GM18868 (cell line): ENCODE data around the gene FTHL17.

Source experiments
- ATAC-seq: cut with Tn5 transposase; IDR thresholded peaks from one replicate; pipeline ENCODE4 v1.9.1; 2021; ENCODE audit warnings: mild to moderate bottlenecking, moderate library complexity; ENCODE audit not compliant: unreplicated experiment

The FTHL17 gene

DNA sequence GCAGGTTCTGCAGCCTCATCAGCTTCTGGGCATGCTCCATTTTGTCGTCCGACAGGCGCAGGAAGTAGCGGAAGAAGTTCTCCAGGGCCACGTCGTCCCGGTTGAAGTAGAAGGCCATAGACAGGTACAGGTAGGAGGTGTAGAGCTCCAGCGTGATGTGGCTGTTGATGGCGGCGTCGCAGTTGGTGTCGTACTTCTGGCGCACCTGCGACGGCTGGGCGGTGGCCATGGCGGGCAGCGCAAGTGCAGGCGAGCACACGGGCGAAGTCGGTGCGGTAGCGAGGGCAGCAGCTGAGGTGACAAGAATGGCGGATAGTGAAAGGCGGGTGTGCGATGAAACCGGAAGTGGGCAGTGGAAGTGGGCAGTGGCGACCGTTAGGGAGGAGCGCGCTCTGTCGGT lies at the start of gene FTHL17:
TSS of gene FTHL17 (minus strand) at position 317 of the 400 bp plus-strand sequence. CDS start at position 229, 88 bp downstream.
- no peak for ATAC-seq

GRCh38 chrX:31117266-31117665 lies 45.4 kb upstream of the FTHL17 start:
- ATAC-seq = no peak

DNA sequence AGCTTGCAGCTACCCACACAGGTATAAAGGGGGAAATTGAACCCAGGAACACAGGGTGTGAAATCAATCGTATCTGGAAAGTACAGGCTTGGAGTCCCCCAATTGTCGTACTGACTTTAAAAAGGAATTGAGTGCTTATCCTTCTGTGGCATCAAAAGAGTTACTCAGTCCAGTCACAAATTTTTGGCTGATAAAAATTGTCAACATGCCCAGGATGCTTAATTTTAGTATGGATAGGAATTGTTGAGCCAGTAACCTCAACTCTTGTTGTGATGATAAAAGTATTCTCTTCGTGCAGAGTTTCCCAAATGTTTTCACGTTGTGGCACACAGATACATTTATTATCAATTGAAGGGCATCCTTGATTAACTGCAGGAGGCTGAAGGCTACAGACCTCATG lies 43.6 kb upstream of the FTHL17 start:
- ATAC-seq = no peak

DNA sequence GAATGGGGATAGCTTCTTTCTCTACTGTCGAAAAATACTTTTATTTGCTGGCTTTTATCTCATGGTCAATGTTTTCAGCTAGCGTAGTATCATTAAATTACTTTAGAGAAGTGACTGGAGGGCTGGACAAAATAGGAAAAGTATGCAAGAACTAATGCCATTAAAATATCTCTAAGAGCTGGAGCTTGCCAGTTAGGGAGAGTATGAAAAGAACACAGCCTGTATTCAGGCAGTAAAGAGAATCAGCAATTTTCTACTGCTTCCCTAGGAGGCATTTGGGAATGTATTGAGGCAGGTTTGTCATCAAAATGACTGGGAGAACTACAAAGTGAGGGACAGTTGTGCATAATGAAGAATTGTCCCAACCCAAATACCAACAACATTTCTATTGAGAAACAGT lies 43.0 kb upstream of the FTHL17 start:
- ATAC-seq = no peak

GRCh38 chrX:31112226-31112999 lies 40.6 kb upstream of the FTHL17 start:
- no peak for ATAC-seq

DNA sequence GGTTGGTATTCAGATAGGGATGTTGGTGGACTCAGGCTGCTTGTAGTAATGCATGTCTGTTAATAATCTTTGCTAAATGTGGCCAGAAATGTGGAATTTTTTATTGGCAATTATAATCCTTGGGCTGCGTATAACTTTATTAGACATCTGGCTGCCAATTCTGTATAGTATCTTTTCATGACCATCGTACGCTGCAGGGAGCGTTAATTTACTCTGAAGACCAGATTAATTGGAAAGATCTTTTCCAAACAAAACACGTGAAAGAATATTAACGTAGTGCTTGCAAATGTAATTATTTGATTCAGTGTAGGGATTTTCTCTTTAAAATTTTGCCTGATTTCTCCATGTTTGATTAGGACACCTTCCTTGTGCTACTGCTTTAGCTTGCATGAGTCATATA lies 38.8 kb upstream of the FTHL17 start:
- ATAC-seq = no peak

DNA sequence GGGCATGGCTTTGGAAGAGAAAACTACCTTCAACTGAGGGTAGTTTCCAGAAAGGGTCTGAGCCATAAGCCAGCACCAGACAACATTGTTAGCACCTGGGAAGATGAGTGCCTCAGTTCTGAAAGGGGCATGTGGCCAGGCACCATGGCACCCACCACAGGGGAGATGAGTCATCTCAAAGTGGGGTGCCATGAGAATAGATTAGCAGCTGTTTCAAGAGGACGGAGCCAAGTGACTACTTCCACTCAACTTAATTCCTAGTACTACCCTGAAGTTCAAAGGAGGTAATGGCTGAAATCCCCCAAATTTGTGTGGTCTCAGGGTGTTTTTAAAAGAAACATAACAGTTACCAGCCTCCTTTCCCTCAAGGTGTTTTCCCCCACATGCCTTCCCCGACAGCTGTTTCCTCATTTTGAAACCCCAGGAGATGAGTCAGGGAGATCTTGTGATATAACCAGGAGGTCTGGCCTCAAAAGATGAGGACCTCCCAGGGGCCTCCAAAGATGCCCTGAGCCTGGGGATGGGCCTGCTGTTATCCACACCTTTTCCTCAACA lies 27.8 kb upstream of the FTHL17 start:
- ATAC-seq = peak; percentile 93

DNA sequence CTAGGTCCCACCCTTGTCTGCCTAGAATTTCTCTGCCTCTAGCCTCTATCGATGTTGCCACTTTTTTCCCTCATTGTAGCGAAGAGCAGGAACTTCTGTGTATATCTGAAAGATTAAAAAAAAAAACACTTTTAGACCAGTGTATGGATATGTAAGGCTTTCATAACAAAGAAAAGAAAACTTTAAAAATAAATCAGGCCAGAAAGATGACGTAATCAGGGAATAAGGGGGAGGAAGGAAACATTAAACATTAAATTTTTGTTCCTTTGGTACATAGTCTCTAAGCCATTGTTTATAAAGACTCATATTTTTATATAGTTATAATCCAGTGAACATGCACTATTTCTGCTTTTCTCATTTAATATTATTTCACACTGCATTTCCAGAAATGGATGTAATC lies 26.2 kb upstream of the FTHL17 start:
- no peak for ATAC-seq

- no peak for ATAC-seq
Measured at GRCh38 chrX:31093639-31093975, 21.8 kb upstream of the FTHL17 start.

DNA sequence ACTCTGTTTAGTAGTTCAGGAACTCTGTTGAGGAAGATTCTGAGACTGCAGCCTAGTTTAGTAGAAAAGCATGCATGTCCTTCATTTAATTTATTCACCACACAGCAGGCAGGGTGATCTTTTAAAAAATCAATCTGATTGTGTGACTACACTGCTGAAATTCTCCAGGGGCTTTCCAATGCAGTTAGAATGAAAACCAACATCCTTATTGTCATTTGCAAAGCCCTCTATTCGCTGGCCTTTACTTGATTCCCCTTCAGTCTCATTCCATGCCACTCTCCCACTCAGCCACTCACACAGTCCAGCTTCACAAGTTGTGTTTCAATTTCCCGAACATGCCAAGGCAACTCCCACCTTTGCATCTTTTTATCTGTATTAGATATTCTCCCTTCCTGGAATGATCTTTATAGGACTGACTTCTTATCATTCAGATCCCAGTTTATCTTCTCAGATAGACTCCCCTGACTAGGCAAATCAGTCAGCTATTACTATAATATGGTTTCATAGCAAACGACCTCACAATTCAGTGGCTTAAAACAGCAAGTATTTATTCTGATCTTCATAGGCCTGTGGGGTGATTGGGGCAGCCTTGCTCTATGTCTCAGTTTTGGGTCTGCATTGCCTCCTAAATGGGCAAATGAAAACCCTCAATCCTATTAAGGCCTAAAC lies 21.3 kb upstream of the FTHL17 start:
- ATAC-seq = peak; percentile 89

GRCh38 chrX:31092476-31092875 lies 20.6 kb upstream of the FTHL17 start:
- ATAC-seq = no peak

DNA sequence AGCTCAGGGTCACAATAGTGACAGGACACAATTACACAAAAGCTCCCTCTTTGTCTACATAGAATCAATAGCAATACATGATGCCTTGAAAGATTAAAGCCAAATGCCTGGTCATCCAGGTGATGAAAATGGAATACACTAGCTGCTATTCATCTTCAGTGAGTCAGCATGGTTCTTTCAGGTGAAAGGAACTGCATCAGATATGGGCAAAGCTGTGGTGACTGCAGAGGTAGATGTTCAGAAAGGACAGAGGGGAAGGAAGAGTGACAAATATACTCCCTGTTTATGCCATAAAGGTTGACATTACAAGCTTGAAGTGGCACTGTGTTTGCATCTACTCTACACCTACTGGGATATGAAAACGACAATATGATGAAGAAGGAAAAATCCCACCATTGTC lies 20.0 kb upstream of the FTHL17 start:
- peak; percentile 50 for ATAC-seq

- no peak for ATAC-seq
Measured at GRCh38 chrX:31074522-31074921, 2.7 kb upstream of the FTHL17 start.

- no peak for ATAC-seq
Measured at GRCh38 chrX:31071262-31071661, 579 bp downstream of the FTHL17 start.

- peak; percentile 88 for ATAC-seq
Measured at GRCh38 chrX:31070057-31070468, 1.8 kb downstream of the FTHL17 start.

GRCh38 chrX:31063114-31063513 lies 8.7 kb downstream of the FTHL17 start:
- ATAC-seq = peak; percentile 65

GRCh38 chrX:31061091-31061490 lies 10.8 kb downstream of the FTHL17 start:
- peak; percentile 81 for ATAC-seq

DNA sequence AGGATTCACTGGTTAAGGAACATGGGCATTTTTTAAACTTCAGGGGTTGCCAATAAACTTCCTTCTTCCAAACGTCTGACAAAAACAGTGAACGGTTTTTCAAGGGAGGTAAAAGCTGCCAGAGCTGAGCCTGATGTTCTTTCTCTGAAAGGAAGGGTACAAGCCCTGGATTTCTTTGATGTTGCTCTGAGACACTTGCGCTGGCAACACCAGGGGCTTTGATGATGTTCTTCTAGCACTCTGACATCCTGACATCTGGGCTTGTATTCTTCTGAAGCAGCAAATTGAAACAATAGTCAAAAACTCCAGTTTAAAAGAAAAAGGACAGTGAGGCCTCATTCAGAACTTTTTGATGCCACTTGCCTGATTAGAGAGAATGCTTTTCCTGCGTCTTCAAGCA lies 11.8 kb downstream of the FTHL17 start:
- ATAC-seq = no peak

- no peak for ATAC-seq
Measured at GRCh38 chrX:31058284-31058683, 13.6 kb downstream of the FTHL17 start.

DNA sequence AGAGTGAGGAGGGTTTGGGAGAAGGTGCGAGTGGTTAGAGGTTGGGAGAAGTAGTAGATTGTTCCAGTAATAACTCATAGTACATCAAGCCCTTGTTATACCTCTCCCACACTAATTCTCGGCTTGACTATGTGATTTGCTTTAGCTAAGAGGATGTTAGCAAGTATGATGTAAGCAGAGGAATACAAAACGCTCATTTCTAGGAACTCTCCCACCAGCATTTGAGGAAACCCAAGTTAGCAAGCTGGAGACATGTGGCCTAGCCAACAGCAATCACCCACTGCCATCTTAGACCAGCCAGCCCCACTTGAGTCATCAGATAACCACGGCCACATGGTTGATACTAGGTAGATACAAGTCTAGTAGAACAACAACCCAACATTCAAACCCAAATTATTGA lies 14.2 kb downstream of the FTHL17 start:
- no peak for ATAC-seq

GRCh38 chrX:31057291-31057690 lies 14.6 kb downstream of the FTHL17 start:
- ATAC-seq = no peak

GRCh38 chrX:31053621-31054020 lies 18.2 kb downstream of the FTHL17 start:
- no peak for ATAC-seq
